NCI-H1930 (cell line): ENCODE data around the gene WDR48.

ENCODE experiments used
- DNase-seq, 2 experiments: peaks; one replicate each; lab custom pipeline; 2025; lab: John Stamatoyannopoulos, UW

WDR48 gene

DNA sequence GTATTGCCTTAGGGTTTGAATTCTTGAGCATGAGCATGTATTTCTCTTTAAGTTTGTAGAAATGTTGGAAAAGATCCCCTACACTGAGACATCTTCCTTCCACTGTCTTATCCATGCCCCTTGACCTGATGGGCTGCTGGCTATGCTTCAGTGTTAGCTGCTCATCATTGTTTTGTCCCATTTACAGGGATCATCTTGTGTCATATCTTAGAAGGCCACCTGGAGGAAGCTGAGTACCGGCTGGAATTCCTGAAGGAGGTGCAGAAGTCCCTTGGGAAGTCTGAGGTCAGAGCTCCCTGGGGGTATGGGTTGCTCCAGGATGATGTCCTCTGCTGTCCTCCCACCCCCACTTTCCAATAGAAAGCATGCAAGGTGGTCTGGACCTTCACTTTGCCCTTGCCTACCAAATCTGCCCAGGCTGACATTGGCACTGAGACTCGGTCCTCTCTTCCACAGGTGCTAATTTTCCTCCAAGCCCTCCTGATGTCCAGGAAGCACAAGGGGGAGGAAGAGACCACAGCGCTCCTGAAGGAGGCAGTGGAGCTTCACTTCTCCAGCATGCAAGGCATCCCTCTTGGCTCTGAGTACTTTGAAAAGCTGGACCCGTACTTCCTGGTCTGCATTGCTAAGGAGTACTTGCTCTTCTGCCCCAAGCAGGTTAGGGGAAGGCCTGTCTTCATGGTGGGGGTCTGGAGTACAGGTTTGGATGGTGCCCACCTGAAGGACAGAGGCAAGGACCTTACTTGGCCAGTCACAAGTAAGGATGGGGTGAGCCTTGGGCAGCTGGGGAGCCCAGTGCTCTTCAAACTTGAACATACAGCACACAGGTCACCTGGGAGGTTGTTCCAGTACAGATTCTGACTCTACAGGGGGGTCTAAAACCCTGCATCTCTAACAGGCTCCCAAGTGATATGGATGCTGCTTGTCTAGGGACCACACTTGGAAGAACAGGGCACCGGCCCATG is 73.3 kb downstream of the WDR48 start:
- DNase-seq = no peak

DNA sequence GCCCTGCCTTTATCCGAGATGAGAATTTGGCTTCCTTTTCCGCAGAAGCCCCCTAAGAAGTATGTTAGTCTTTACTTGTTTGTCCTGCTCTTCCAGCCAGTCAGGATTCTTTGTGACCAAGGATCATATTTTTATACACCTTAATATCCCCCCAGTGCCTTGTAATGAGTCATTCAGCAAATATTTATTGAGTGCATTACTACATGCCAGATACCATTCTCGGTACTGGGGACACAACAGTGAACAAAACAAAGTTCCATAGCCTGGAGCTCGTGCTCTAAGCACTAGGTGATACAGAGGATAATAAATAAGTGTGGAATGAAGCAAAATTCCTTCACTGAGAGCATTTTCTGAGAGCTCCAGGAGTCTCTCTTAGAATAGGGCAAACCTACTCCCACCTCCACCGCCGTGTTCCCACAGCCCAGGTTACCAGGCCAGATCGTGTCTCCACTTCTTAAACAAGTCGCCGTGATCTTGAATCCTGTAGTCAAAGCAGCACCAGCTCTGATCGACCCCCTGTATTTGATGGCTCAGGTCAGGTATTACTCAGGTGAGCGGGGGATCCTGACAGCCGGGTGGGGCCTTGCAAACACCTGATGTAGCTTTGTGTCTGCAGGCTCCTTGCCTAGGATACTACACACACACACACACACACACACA is 74.2 kb downstream of the WDR48 start:
- DNase-seq = no peak

DNA sequence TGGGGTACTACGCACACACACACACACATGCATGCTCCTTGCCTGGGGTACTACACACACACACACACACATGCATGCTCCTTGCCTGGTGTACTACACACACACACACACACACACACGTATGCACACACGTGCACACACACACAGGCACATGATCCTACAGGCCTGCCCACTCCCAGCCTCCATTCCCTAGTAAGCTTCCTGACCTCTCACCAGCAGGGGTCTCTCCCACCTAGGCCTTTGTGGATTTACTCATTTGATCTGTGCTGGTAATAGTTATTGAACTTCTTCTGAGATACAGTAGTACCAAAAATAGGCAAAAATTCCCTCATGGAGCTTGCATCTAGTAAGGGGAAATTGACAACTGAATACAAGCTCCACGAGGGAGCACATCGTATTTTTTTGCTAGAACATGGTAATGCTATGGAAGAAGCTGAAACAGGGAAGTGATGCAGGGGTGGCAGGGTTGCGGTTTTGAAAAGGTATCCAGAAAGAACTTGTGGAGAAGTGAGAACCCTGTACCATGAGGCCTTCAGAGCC is 74.8 kb downstream of the WDR48 start:
- DNase-seq = no peak

DNA sequence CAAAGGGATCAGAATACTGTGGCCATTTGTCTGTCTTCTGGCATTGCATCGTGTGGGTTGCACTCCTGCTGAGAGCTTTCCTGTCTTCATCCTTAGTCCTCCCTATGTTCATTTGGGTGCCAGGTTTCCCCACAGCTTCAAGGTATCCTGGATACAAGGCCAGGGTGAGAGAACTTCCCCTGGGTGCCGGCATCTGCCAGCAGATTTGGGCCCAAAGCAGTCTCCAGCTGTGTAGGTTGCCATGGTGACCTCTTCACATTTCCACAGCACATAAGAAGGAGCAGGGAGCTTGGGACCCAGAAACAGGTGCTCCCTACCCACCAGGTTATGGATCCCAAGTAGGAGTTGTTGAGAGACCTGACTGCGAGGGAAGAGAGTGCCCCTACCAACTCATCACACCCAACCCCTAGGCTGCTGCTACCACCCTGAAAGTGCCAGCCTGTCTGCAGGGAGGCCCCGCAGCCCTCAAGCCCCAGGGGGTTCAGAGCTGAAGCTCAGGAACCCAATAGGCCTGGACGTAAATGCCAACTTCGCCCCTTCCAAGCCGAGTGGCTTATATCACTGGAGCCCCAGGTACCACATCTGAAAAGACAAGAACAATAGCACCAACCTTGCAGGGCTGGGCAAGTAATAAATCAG is 75.6 kb downstream of the WDR48 start:
- no peak for DNase-seq

DNA sequence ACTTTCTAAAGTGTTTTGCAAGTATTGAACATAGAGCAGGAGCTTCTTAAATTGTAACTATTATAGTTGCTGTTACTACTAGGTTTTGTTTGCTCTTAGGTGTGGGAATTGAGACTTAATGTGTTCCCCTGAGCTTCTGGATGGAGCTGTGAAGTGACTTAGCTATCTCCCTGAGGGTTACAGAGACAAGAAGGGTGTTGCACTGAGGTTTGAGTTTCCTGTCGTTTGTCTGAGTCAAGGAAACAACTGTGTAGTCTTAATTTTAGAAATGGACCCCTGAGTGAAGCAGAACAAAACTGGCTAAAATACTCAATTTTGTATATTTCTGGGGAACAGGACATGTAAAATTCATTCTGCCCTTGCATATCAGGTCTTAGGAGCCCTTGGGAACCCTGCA is 76.1 kb downstream of the WDR48 start:
- DNase-seq = no peak

DNA sequence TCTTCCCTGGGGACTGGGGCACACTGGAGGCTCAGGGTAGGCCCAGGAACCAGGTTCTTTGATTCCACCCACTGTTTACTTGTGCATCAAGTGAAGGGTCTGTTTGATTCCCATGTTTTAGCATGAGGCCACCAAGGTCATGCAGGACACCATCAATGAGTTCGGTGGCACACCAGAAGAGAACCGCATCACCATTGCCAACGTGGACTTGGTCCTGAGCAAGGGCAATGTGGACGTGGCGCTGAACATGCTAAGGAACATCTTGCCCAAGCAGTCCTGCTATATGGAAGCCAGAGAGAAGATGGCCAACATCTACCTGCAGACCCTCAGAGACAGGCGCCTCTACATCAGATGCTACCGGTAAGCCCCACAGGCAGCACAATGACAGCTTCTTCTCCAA is 77.1 kb downstream of the WDR48 start:
- no peak for DNase-seq

DNA sequence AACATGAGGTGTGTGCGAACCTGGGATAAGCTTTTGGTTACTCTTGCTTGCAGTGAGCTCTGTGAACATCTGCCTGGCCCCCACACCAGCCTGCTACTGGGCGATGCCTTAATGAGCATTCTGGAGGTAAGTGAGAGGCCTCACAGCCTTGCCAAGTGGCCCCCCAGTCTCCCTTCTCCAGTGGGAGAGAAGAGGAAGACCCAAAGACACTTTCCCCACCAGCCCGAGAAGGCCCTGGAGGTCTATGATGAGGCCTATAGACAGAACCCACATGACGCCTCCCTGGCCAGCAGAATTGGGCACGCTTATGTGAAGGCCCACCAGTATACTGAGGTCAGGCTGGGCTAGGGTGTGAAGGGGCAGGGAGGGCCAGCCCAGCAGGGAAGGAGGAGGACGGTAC is 78.2 kb downstream of the WDR48 start:
- DNase-seq = no peak

DNA sequence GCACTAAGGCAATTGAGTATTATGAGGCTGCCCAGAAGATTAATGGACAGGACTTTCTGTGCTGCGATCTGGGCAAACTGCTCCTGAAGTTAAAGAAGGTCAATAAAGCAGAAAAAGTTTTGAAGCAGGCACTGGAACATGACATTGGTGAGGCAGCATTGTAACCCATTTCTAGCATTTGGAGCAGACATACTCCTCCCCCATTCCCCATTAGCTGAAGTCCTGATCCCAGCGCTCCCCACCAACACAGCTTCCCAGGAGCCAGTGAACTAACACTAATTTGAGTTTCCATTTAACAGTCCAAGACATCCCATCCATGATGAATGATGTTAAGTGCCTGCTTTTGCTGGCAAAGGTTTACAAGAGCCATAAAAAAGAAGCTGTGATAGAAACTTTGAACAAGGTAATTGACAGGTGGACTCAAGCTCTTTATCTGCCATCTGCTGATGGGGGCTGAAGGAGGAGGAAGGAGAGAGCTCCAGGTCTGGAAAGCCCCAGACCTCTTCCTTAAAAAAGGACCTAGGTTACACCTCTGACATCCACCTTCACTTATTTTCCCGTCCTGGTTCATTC is 79.0 kb downstream of the WDR48 start:
- DNase-seq = no peak

DNA sequence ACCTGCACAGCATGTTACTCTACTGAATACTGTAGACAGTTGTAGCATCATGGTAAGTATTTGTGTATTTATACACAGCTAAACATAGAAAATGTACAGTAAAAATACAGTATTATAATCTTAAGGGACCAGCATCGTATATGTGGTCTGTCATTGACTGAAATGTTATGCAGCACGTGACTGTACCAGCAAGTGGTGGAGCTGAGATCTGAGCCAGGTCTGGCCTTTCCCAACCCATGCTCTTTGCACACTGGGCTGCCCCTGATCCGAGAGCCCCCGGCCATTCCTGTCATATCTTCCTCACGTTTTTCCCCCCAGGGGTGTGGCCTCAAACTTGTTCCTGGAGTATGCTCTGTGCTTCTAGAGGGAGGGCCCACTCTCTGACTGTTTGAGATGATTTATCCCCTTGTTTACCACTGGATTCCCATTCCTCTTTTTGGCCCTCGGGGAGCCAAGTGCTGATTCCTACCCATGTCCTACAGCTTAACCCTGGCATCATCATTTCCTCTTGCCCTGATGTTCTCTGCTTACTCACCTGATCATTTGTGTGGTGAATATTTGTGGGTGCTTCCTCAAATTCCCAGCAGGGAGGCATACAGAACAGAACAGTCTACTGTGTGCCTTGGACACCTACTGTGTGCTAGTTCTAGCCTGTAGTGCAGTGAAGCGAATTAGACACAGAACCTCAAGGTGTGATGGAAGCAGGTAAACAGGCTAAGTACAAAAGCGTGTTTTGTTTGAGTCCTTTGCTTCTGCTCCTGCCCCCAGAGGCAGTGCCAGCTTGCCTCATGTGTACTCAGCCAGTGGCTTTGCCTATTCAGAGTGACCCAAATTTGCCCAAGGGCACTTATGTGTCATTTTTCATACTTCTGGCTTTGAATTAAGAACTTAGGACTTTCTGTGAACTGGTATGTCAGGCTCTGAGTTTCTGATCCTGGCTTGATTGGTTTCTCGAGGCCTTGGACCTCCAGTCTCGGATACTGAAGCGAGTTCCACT is 80.6 kb downstream of the WDR48 start:
- DNase-seq = no peak

DNA sequence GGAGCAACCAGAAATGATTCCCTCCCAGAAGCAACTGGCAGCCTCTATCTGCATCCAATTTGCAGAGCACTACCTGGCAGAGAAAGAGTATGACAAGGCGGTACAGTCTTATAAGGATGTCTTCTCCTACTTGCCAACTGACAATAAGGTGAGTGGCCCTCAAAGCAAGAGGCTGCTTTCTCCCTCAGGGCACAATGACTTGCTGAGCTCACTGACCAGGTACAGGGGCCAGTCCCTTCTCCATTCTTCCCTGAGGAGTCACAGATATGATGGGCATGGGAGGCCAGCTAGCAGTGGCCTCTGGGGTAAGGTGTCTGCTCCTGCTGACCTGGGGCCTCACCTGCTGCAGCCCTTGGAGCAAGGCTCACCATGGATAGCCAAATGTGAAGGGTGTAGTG is 81.3 kb downstream of the WDR48 start:
- no peak for DNase-seq

DNA sequence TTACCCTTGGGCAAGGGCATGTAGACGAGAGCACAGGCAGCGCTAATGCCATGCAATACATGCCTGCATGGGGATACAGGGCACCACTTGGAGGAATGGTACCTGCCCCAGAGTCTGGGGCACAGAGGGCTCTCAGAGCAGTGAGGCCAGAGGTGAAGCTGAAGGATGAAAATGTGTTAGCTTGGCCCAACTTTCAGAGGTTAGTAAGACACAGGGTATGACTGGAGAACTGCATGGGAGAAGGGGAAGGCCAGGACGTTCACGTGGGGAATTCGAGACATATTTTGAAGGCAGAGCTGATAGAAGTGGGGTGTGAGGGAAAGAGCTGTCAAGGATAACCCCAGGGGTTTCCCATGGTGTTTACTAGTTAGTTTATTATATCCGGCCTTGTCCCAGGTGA is 82.0 kb downstream of the WDR48 start:
- no peak for DNase-seq

DNA sequence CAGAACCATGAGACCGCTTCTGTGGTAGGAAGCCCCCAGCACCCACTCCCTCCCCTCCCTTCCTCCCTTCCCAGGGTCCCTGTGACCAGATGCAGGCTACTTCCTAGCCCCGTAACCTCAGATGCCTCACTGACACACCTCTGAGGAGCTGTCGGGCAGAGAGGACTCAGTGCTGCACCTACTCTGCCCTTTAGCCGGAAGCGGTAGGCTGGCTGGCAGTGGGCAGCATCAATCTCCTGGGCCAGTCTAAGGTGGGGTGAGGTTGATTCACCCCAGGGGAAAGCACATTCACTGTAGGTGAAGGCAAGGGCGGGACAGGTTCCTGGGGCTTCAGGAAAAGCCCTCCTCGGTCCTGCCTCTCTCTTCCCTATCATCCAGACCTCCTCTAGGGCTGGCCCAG is 82.5 kb downstream of the WDR48 start:
- DNase-seq = no peak

DNA sequence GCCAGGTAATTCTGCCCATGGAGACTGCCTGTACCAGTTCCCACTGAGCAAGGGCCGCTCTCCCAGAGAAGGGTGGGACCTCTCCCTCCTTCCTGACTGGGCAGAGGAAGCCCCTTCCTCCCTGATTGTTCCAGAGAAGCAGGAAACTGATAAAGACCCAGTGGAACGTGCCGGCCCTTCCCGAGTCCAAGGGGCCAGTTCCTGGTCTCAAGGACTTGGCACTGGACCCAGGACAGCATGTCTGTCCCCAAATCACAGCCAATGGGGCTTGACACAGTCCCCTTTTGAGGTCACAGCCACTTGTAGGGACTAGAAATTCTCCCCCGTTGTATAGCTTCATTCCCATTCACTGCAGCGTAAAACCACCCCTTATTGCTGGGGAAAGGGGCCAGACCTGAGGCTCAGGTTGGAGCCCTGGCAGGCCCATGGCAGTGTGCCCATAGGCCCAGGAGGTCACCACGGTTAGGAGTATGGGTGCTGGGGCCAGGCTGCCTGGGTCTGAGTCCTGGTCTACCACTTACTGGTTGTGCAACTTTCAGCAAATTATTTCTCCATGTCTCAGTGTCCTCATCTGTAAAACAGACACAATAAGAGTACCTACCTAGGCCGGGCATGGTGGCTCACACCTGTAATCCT is 83.5 kb downstream of the WDR48 start:
- DNase-seq = no peak

DNA sequence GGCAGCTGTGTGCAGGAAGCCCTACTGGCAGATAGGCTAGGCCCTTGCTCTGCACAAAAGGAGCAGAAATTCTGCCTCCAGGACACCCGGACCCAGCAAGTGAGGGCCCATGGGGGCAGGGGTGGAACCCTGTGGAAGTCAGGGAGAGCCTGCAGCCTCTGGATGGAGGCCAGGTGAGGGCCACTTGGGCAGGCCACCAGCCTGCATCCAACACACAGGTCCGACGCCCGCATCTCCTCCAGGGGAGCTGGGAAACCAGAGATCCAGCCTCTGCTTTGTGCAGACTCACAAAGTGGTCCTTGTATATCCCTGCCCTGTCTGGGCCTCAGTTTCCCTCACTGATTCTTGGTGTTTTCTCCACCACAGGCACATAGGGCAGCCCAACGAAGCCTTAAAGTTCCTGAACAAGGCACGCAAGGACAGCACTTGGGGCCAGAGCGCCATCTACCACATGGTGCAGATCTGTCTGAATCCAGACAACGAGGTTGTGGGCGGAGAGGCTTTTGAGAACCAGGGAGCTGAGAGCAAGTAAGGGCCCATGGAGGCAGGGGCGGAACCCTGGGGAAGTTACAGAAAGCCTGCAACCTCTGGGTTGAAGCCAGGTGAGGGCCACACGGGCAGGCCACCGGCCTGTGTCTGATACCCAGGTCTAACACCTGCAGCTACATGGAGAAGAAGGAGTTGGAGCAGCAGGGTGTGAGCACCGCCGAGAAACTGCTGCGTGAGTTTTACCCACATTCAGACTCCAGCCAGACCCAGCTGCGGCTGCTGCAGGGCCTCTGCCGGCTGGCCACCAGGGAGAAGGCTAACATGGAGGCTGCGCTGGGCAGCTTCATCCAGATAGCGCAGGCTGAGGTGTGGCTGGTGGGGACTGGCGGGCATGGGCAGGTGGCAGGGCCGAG is 85.0 kb downstream of the WDR48 start:
- DNase-seq = no peak

DNA sequence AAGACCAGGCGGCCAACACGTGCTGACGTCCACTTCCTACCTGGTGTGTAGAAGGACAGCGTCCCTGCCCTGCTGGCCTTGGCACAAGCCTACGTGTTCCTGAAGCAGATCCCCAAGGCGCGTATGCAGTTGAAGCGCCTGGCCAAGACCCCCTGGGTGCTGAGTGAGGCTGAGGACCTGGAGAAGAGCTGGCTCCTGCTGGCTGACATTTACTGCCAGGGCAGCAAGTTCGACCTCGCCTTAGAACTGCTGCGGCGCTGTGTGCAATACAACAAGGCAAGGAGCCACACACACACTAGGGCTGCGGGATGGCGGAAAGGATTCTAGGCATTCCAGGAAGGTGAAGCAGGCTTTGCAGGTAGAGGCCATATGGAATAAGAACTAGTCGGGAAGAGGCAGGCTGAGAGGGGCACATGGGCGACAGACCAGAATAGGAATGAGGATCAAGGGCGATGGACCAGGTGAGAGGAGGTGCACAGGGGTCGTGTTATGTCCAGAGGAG is 85.7 kb downstream of the WDR48 start:
- no peak for DNase-seq

DNA sequence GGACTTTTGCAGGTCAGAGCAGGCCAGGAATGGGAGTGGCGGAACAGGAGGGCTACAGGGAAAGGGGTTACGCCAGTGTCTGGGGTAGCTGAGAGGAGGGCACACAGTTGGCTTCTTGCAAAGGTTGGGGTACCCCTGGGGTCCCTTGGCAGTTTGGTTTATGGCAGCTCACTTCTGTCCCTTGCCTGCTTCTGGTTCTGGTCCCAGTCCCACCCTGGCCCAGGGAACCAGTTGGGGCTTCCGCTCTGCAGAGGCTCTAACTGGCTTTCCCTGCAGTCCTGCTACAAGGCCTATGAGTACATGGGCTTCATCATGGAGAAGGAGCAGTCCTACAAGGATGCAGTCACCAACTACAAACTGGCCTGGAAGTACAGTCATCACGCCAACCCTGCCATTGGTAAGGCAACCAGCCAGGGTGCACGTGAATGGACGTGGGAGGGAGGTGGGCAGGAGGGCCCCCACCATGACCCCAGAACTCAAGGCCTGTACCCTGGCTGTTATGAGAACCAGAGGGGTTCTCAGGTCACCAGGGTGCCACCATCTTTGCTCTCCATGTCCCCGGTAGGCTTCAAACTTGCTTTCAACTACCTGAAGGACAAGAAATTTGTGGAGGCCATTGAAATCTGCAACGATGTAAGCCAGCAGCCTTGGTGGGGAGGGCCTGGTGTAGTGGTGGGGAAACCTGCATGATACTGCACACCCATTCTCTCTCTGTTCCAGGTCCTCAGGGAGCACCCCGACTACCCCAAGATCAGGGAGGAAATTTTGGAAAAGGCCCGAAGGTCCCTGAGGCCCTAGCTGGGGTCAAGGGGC is 86.4 kb downstream of the WDR48 start:
- DNase-seq = no peak

DNA sequence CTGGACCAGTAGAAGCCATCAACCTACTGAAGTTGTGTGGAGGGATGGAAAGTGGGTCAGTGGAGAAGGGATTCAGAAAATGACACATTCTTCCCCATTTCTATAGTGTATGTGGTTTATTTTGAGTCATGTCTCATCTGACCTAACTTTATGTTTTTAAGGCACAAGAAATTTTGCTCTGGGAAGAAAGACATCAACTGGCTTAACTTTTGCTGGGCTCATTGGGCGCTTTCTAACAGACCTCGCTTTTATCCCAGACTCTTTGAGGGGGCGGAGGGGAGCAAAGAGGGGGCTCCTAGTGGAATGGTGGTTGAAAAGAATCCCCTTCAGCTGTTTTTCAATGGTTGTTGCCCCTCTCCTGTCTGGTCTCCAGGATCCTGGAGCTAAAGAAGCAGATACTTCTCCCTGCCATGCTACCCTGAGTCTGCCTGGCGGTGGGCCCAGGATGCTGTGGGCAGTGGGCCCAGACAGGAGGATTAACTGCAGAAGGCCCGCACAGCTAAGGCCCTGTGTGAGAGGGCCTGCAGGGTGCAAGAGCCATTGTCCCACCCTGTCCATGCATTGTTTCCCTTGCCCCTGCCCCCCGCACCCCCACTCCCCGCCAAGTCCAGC is 87.1 kb downstream of the WDR48 start:
- DNase-seq = no peak

DNA sequence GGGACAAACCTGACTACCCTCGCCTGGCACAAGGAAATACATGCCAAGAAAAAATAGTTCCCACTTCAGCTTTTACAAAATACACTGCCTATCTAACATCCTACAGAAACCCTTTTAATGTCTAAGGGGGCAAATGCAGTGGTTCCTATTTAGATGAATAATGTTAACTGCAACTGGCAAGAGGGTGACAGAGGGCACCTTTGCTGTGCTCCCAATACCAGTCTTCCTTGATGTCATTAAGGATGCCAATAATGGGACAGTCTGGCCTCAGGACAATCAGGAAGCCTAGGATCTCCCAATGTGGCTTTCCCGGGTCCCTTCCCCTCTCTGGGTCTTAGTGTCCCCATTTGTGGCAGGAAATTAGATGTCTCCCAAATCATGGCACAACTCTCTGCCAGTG is 87.6 kb downstream of the WDR48 start:
- DNase-seq = no peak
